Endothelial cell of umbilical vein (primary cell): ENCODE results near the gene CADPS. TPM values are rescaled to one million over a fixed set of nuclear protein-coding genes. Genes with fewer than 3 reads are reported as not detected.

Experiments
- BruUV-seq: library from RNA; stranded (reverse); fragments of 400-500 nt; replicated peaks from 2 replicates; lab custom pipeline; 2021; lab: Mats Ljungman, UMichigan
- CTCF ChIA-PET: fragments of 300-600, 350-600 bp; sonication (Branson Sonifier 250); formaldehyde crosslinking; loops from one replicate; lab custom pipeline; 2021; ENCODE audit warnings: antibody characterized with exemption, inconsistent platforms; lab: Charles Lee
- POLR2A ChIA-PET: fragments of 300-600, 350-600 bp; sonication (Branson Sonifier 250); formaldehyde crosslinking; loops from one replicate; lab custom pipeline; 2021; ENCODE audit warnings: antibody characterized with exemption, inconsistent platforms; lab: Charles Lee
- DNase-seq: peaks from one replicate; pipeline ENCODE4 v3.0.0-alpha.2; 2011; ENCODE audit warnings: low read depth, low spot score
- FAIRE-seq: peaks from 2 replicates; lab custom pipeline; 2011; peaks lifted over from hg19 to GRCh38; lab: Jason Lieb, UNC
- H2AFZ ChIP-seq: 2 replicates; pipeline ENCODE4 v1.6.0; 2012; ENCODE audit warnings: low read depth, low read length, control low read depth, inconsistent platforms
- H3K27ac ChIP-seq: 2 replicates; pipeline ENCODE4 v1.5.1; 2011; ENCODE audit warnings: low read depth, mild to moderate bottlenecking, control low read depth, low read length, moderate library complexity; ENCODE audit not compliant: insufficient read depth
- H3K27me3 ChIP-seq, 2 experiments: 2 replicates each; pipeline versions ENCODE4 v1.6.0 to v1.6.1; 2011; ENCODE audit warnings: low read length in 2 of 2, mixed read lengths in 1 of 2; ENCODE audit not compliant: control insufficient read depth in 2 of 2, insufficient read depth in 2 of 2
- H3K36me3 ChIP-seq, 2 experiments: 2 replicates in 1 of 2; 3 replicates in 1 of 2; pipeline ENCODE4 v1.5.1; 2011; ENCODE audit warnings: low read length in 2 of 2, mild to moderate bottlenecking in 1 of 2, moderate library complexity in 1 of 2; ENCODE audit not compliant: control insufficient read depth in 2 of 2, insufficient read depth in 2 of 2; ENCODE audit errors: extremely low read depth in 1 of 2
- H3K4me1 ChIP-seq: 3 replicates; pipeline ENCODE4 v1.5.1; 2011; ENCODE audit warnings: mild to moderate bottlenecking, low read length; ENCODE audit not compliant: control insufficient read depth, insufficient read depth; ENCODE audit errors: extremely low read depth
- H3K4me2 ChIP-seq: 2 replicates; pipeline ENCODE4 v1.6.1; 2011; ENCODE audit warnings: low read length, control low read depth, mixed read lengths; ENCODE audit not compliant: insufficient read depth
- H3K4me3 ChIP-seq, 3 experiments: fragments of 200-600 bp in 1 of 3; sonication (generic), shearing (Covaris generic) in 1 of 3; replicated peaks in 1 of 3; 2 replicates each; pipeline ENCODE4 v1.5.1; 2011 to 2016; ENCODE audit warnings: control low read depth in 3 of 3, low read length in 3 of 3, mild to moderate bottlenecking in 2 of 3, inconsistent platforms in 1 of 3, low read depth in 1 of 3, moderate library complexity in 1 of 3; ENCODE audit not compliant: insufficient read depth in 1 of 3
- H3K79me2 ChIP-seq: 2 replicates; pipeline ENCODE4 v1.6.0; 2012; ENCODE audit warnings: low read length, inconsistent platforms; ENCODE audit not compliant: control insufficient read depth, insufficient read depth
- H3K9ac ChIP-seq: replicated peaks from 2 replicates; pipeline ENCODE3; 2011; ENCODE audit warnings: low read length, control low read depth; ENCODE audit not compliant: insufficient read depth; ENCODE audit errors: extremely low read depth
- H3K9me1 ChIP-seq: replicated peaks from 3 replicates; pipeline ENCODE4 v1.6.0; 2011; ENCODE audit warnings: mild to moderate bottlenecking, low read length; ENCODE audit not compliant: control insufficient read depth, insufficient read depth; ENCODE audit errors: extremely low read depth
- H3K9me3 ChIP-seq: replicated peaks from 2 replicates; pipeline ENCODE4 v1.5.1; 2012; ENCODE audit warnings: low read length, inconsistent platforms; ENCODE audit not compliant: control insufficient read depth, insufficient read depth
- H4K20me1 ChIP-seq: replicated peaks from 2 replicates; pipeline ENCODE3; 2011; ENCODE audit warnings: mild to moderate bottlenecking, low read length; ENCODE audit not compliant: control insufficient read depth, insufficient read depth; ENCODE audit errors: extremely low read depth
- CTCF ChIP-seq, 2 donors: IDR thresholded peaks; 1 replicate in 1 of 2; 2 replicates in 1 of 2; pipeline ENCODE4 v1.5.1; 2011; ENCODE audit warnings: low read length in 2 of 2, mild to moderate bottlenecking in 2 of 2, moderate library complexity in 2 of 2, control low read depth in 1 of 2, inconsistent platforms in 1 of 2, low read depth in 1 of 2; ENCODE audit not compliant: insufficient read depth in 1 of 2; ENCODE audit errors: extremely low read depth in 1 of 2
- EZH2 ChIP-seq: IDR thresholded peaks from 2 replicates; pipeline ENCODE4 v1.6.1; 2012; ENCODE audit warnings: borderline replicate concordance, low read depth, mild to moderate bottlenecking, moderate library complexity, low read length, inconsistent platforms; ENCODE audit not compliant: severe bottlenecking
- FOS ChIP-seq: IDR thresholded peaks from 2 replicates; pipeline ENCODE4 v1.6.1; 2011; ENCODE audit warnings: mild to moderate bottlenecking, low read length, moderate library complexity, borderline replicate concordance; ENCODE audit not compliant: insufficient read depth
- GATA2 ChIP-seq: IDR thresholded peaks from 2 replicates; pipeline ENCODE4 v1.7.0; 2011; ENCODE audit warnings: low read depth, mild to moderate bottlenecking, moderate library complexity, mixed read lengths, low read length; ENCODE audit not compliant: insufficient read length, insufficient read depth
- JUN ChIP-seq: IDR thresholded peaks from 2 replicates; pipeline ENCODE4 v1.6.1; 2011; ENCODE audit warnings: borderline replicate concordance, low read depth; ENCODE audit not compliant: insufficient read length, insufficient read depth
- MAX ChIP-seq: IDR thresholded peaks from 2 replicates; pipeline ENCODE4 v1.6.1; 2011; ENCODE audit not compliant: insufficient read depth, insufficient read length
- MYC ChIP-seq: IDR thresholded peaks from one replicate; pipeline ENCODE4 v1.6.1; 2011; ENCODE audit warnings: mild to moderate bottlenecking, low read depth, low read length
- POLR2AphosphoS5 ChIP-seq: IDR thresholded peaks from 2 replicates; pipeline ENCODE4 v1.6.1; 2012; ENCODE audit warnings: low read depth, mild to moderate bottlenecking, control low read depth, low read length, moderate library complexity; ENCODE audit not compliant: insufficient read depth
- dilution Hi-C: fragments of 300-500 bp; cut with MboI; formaldehyde crosslinking; loops from one replicate; pipeline ENCODE4 v1.15.0; 2019; ENCODE audit warnings: low sequenced_read_pairs; ENCODE audit not compliant: extremely low pct_ligation_motif_present
- intact Hi-C: fragments of 100-400 bp; cut with micrococcal nuclease; formaldehyde crosslinking; loops from one replicate; pipeline ENCODE4 v1.10.0; 2022
- polyA plus RNA-seq, 4 experiments: library from polyadenylated mRNA; depleted of rRNA in 3 of 4; stranded (reverse) in 3 of 4; unstranded in 1 of 4; fragments of >200 nt; gene quantifications; 2 replicates each; pipeline versions ENCODE4 v1.2.1 to v1.2.3, GENCODE V29; 2011 to 2012; ENCODE audit warnings: missing spikeins in 1 of 4
- total RNA-seq: library from RNA; stranded (reverse); gene quantifications from 2 replicates; pipeline ENCODE4 v1.2.3, GENCODE V29; 2021

CADPS gene
- total and polyA plus RNA-seq, 2 donors (not counting 3 experiments of a cell fraction or from before 2014, with no cell fraction given), result not detected

- no peaks in the 10 kb centered on the region for H3K27me3 ChIP-seq
- no peak overlapping the region for H3K27ac ChIP-seq
- no TSS peak for BruUV-seq
- no peaks in the 10 kb centered on the region for H3K79me2 ChIP-seq
- H3K4me3 ChIP-seq, result no peak overlapping the region
- no peak overlapping the region for H3K4me2 ChIP-seq
- H3K4me1 ChIP-seq, result no peaks in the 10 kb centered on the region
- H3K9me3 ChIP-seq, result no peaks in the 10 kb centered on the region
- H3K9me1 ChIP-seq, result no peaks in the 10 kb centered on the region
- no peaks in the 10 kb centered on the region for H4K20me1 ChIP-seq
- FAIRE-seq, result no peak
- POLR2A ChIA-PET, result no interaction called here
- DNase-seq, result no peak
- CTCF ChIA-PET, result no interaction called here
- dilution Hi-C loops, result no loop called here
- no peak overlapping the region for H2AFZ ChIP-seq
- TF ChIP-seq JUN (no peak), MYC (no peak), POLR2AphosphoS5 (no peak), EZH2 (no peak), GATA2 (no peak), MAX (no peak), FOS (no peak), CTCF (IDR thresholded peaks at IDR 0.05; ENCODE audit: extremely low read depth in 1 of 2, insufficient read depth in 1 of 2, low read depth in 1 of 2, low read length in 2 of 2) (no peak)
- no peaks in the 10 kb centered on the region for H3K36me3 ChIP-seq
- intact Hi-C loops, result no loop called here
- H3K9ac ChIP-seq, result no peak overlapping the region
Observed at GRCh38 chr3:62823461-62824050, 51.7 kb downstream of the CADPS start.
